NCI-H128 (cell line): Measurements from ENCODE around the gene FAM169A.
"Not testable (repeated sequence)": the region's sequence is repeated elsewhere in the genome, so short reads cannot be mapped to it uniquely, and the experiment has no call there.

Source experiments
- DNase-seq: peaks from one replicate; lab custom pipeline; 2025; ENCODE audit not compliant: unreplicated experiment; lab: John Stamatoyannopoulos, UW

FAM169A gene

GRCh38 chr5:74869414-74869813 lies 3.2 kb upstream of the FAM169A start:
- not testable (repeated sequence) for DNase-seq

GRCh38 chr5:74866596-74867162 lies 492 bp upstream of the FAM169A start:
- DNase-seq: no peak

- no peak for DNase-seq
Observed at GRCh38 chr5:74865256-74865803, 857 bp downstream of the FAM169A start.

- no peak for DNase-seq
Observed at GRCh38 chr5:74864823-74865222, 1.4 kb downstream of the FAM169A start.

- no peak for DNase-seq
Observed at GRCh38 chr5:74863726-74864125, 2.5 kb downstream of the FAM169A start.

- no peak for DNase-seq
Observed at GRCh38 chr5:74862221-74862620, 4.0 kb downstream of the FAM169A start.

GRCh38 chr5:74856975-74857374 lies 9.2 kb downstream of the FAM169A start:
- DNase-seq: not testable (repeated sequence)

GRCh38 chr5:74853256-74853655 lies 12.9 kb downstream of the FAM169A start:
- DNase-seq: no peak

GRCh38 chr5:74851684-74852353 lies 14.4 kb downstream of the FAM169A start:
- DNase-seq: no peak

GRCh38 chr5:74850789-74851425 lies 15.3 kb downstream of the FAM169A start:
- DNase-seq: no peak

GRCh38 chr5:74850030-74850429 lies 16.2 kb downstream of the FAM169A start:
- no peak for DNase-seq

GRCh38 chr5:74848553-74849025 lies 17.6 kb downstream of the FAM169A start:
- DNase-seq: no peak

GRCh38 chr5:74839229-74839628 lies 27.0 kb downstream of the FAM169A start:
- DNase-seq: no peak

GRCh38 chr5:74838262-74838661 lies 27.9 kb downstream of the FAM169A start:
- DNase-seq: no peak

GRCh38 chr5:74837115-74837514 lies 29.1 kb downstream of the FAM169A start:
- DNase-seq: no peak

- no peak for DNase-seq
Observed at GRCh38 chr5:74833537-74834266, 32.5 kb downstream of the FAM169A start.

GRCh38 chr5:74829413-74829812 lies 36.8 kb downstream of the FAM169A start:
- DNase-seq: no peak

GRCh38 chr5:74822288-74822687 lies 43.9 kb downstream of the FAM169A start:
- DNase-seq: no peak

GRCh38 chr5:74816875-74817274 lies 49.3 kb downstream of the FAM169A start:
- no peak for DNase-seq

- DNase-seq: no peak
Observed at GRCh38 chr5:74810915-74811314, 55.3 kb downstream of the FAM169A start.

GRCh38 chr5:74801941-74802340 lies 64.2 kb downstream of the FAM169A start:
- DNase-seq: no peak
